GM12801 (cell line): ENCODE measurements around the gene ZNF773.

Source experiments
- CTCF ChIP-seq: IDR thresholded peaks from one replicate; pipeline ENCODE4 v1.5.1; 2011; ENCODE audit warnings: control low read depth; ENCODE audit not compliant: insufficient read length; ENCODE audit errors: extremely low read depth

ZNF773 gene

DNA sequence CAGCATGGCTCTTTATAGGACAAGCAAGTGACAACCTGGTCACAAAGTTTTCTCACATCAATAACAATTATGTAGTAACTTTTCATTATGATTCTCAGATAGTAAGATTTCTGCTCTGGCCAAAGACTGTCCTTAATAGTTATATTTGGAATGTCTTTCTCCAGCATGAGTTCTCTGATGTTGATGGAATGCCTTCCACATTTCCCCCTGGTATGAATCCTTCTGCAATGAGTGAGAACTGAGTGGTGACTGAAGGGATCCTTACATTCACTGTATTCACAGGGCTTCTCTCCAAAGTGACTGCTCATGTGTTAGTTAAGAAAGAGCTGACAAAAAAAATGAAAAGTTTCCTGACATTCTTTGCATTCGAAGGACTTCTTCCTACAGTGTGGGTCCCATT is 46.8 kb downstream of the ZNF773 start:
- no peak for TF ChIP-seq CTCF

- no peak for TF ChIP-seq CTCF
Observed at GRCh38 chr19:57552432-57552831, 52.7 kb downstream of the ZNF773 start.

GRCh38 chr19:57557659-57558058 is 57.9 kb downstream of the ZNF773 start:
- TF ChIP-seq CTCF: no peak
